H9 (cell line): ENCODE data around the gene PACSIN2. TPM values are rescaled to one million over a fixed set of nuclear protein-coding genes. Genes with fewer than 3 reads are reported as not detected.

Experiments
- DNase-seq: peaks from one replicate; pipeline ENCODE4 v3.0.0-alpha.2; 2017
- H2AFZ ChIP-seq: one replicate; pipeline ENCODE4 v1.6.1; 2013; ENCODE audit warnings: mild to moderate bottlenecking, low read length, control low read depth, moderate library complexity
- H2AK5ac ChIP-seq: 2 replicates; pipeline ENCODE4 v1.6.1; 2013; ENCODE audit warnings: low read length, control low read depth, mixed read lengths; ENCODE audit not compliant: insufficient read length
- H2BK120ac ChIP-seq: one replicate; pipeline ENCODE4 v1.6.1; 2013; ENCODE audit warnings: low read depth, mild to moderate bottlenecking, low read length, control low read depth, inconsistent platforms; ENCODE audit not compliant: poor library complexity, severe bottlenecking
- H2BK12ac ChIP-seq: 2 replicates; pipeline ENCODE4 v1.6.1; 2013; ENCODE audit warnings: low read length, control low read depth, mixed read lengths, low read depth; ENCODE audit not compliant: insufficient read length
- H2BK15ac ChIP-seq: 2 replicates; pipeline ENCODE4 v1.6.1; 2013; ENCODE audit warnings: low read depth, low read length, control low read depth
- H2BK20ac ChIP-seq: one replicate; pipeline ENCODE4 v1.6.1; 2013; ENCODE audit warnings: low read depth, mild to moderate bottlenecking, low read length, control low read depth, inconsistent platforms; ENCODE audit not compliant: poor library complexity, severe bottlenecking
- H2BK5ac ChIP-seq: 2 replicates; pipeline ENCODE4 v1.6.1; 2013; ENCODE audit warnings: low read length, control low read depth, mixed read lengths; ENCODE audit not compliant: insufficient read length
- H3K14ac ChIP-seq: 2 replicates; pipeline ENCODE4 v1.6.1; 2013; ENCODE audit warnings: low read length, control low read depth; ENCODE audit not compliant: insufficient read depth
- H3K18ac ChIP-seq: 2 replicates; pipeline ENCODE4 v1.6.1; 2013; ENCODE audit warnings: low read depth, mild to moderate bottlenecking, mixed read lengths, low read length, control low read depth; ENCODE audit not compliant: insufficient read length
- H3K23ac ChIP-seq: 2 replicates; pipeline ENCODE4 v1.6.1; 2013; ENCODE audit warnings: low read length, control low read depth, mixed read lengths, low read depth; ENCODE audit not compliant: insufficient read length
- H3K23me2 ChIP-seq: 2 replicates; pipeline ENCODE4 v1.6.1; 2013; ENCODE audit warnings: low read depth, mild to moderate bottlenecking, mixed read lengths, low read length, control low read depth; ENCODE audit not compliant: insufficient read length, poor library complexity, severe bottlenecking
- H3K27ac ChIP-seq: 2 replicates; pipeline ENCODE4 v1.5.1; 2013; ENCODE audit warnings: low read length, control low read depth, mixed read lengths, low read depth; ENCODE audit not compliant: insufficient read length
- H3K27me3 ChIP-seq: 2 replicates; pipeline ENCODE4 v1.6.1; 2013; ENCODE audit warnings: low read length, control low read depth, inconsistent platforms; ENCODE audit not compliant: insufficient read depth
- H3K4ac ChIP-seq: 2 replicates; pipeline ENCODE4 v1.6.1; 2013; ENCODE audit warnings: low read depth, mild to moderate bottlenecking, control low read depth, inconsistent platforms, low read length, moderate library complexity
- H3K4me1 ChIP-seq: 2 replicates; pipeline ENCODE4 v1.6.1; 2013; ENCODE audit warnings: low read length, control low read depth, inconsistent platforms; ENCODE audit not compliant: insufficient read depth
- H3K4me2 ChIP-seq: 2 replicates; pipeline ENCODE4 v1.6.1; 2013; ENCODE audit warnings: low read length, control low read depth, mixed read lengths; ENCODE audit not compliant: insufficient read length, insufficient read depth
- H3K56ac ChIP-seq: 2 replicates; pipeline ENCODE4 v1.6.1; 2013; ENCODE audit warnings: low read depth, mild to moderate bottlenecking, mixed read lengths, low read length, control low read depth; ENCODE audit not compliant: insufficient read length
- H3K79me1 ChIP-seq: 2 replicates; pipeline ENCODE4 v1.6.1; 2013; ENCODE audit warnings: low read depth, mild to moderate bottlenecking, moderate library complexity, low read length, control low read depth, inconsistent platforms; ENCODE audit not compliant: insufficient read depth, poor library complexity, severe bottlenecking
- H3K79me2 ChIP-seq: 2 replicates; pipeline ENCODE4 v1.6.1; 2013; ENCODE audit warnings: low read length, control low read depth, inconsistent platforms; ENCODE audit not compliant: insufficient read depth
- H3K9ac ChIP-seq: 2 replicates; pipeline ENCODE4 v1.6.1; 2013; ENCODE audit warnings: low read length, control low read depth, mixed read lengths; ENCODE audit not compliant: insufficient read length; ENCODE audit errors: extremely low read depth
- H3K9me3 ChIP-seq: one replicate; pipeline ENCODE4 v1.6.1; 2013; ENCODE audit warnings: low read depth, low read length, inconsistent platforms; ENCODE audit not compliant: control insufficient read depth
- H3T11ph ChIP-seq: one replicate; pipeline ENCODE4 v1.6.1; 2013; ENCODE audit warnings: mild to moderate bottlenecking, low read length, control low read depth, inconsistent platforms
- H4K20me1 ChIP-seq: one replicate; pipeline ENCODE4 v1.6.1; 2013; ENCODE audit not compliant: control insufficient read depth, insufficient read length, insufficient read depth
- H4K5ac ChIP-seq: 2 replicates; pipeline ENCODE4 v1.6.1; 2013; ENCODE audit warnings: low read depth, mild to moderate bottlenecking, mixed read lengths, low read length, control low read depth; ENCODE audit not compliant: insufficient read length
- H4K8ac ChIP-seq: replicated peaks from 2 replicates; pipeline ENCODE4 v1.6.1; 2013; ENCODE audit warnings: low read length, control low read depth, mixed read lengths, low read depth; ENCODE audit not compliant: insufficient read length
- H4K91ac ChIP-seq: 2 replicates; pipeline ENCODE4 v1.6.1; 2013; ENCODE audit warnings: low read depth, mild to moderate bottlenecking, moderate library complexity, mixed read lengths, low read length, control low read depth; ENCODE audit not compliant: insufficient read length
- H3K27ac Mint-ChIP-seq, 3 experiments: 2 replicates in 2 of 3; 3 replicates in 1 of 3; pipeline ENCODE4 v1.8.0; 2020 to 2021; ENCODE audit warnings: mixed read lengths in 3 of 3, mild to moderate bottlenecking in 1 of 3, moderate library complexity in 1 of 3
- H3K27me3 Mint-ChIP-seq: 2 replicates; pipeline ENCODE4 v1.8.0; 2021; ENCODE audit warnings: low read depth, mild to moderate bottlenecking, moderate library complexity, mixed read lengths
- H3K36me3 Mint-ChIP-seq, 3 experiments: 2 replicates in 2 of 3; 3 replicates in 1 of 3; pipeline ENCODE4 v1.8.0; 2020 to 2021; ENCODE audit warnings: low read depth in 3 of 3, mixed read lengths in 3 of 3; ENCODE audit not compliant: insufficient read depth in 1 of 3
- H3K4me1 Mint-ChIP-seq, 2 experiments: 2 replicates each; pipeline ENCODE4 v1.8.0; 2020; ENCODE audit warnings: mixed read lengths in 2 of 2
- H3K4me3 Mint-ChIP-seq, 2 experiments: 2 replicates in 1 of 2; 3 replicates in 1 of 2; pipeline ENCODE4 v1.8.0; 2020 to 2021; ENCODE audit warnings: mild to moderate bottlenecking in 2 of 2, mixed read lengths in 2 of 2, moderate library complexity in 1 of 2
- H3K9me3 Mint-ChIP-seq, 2 experiments: 2 replicates in 1 of 2; 3 replicates in 1 of 2; pipeline ENCODE4 v1.8.0; 2020; ENCODE audit warnings: mild to moderate bottlenecking in 2 of 2, mixed read lengths in 2 of 2, moderate library complexity in 1 of 2
- WGBS: extraction: QIAGEN DNeasy Blood & Tissue Kit; methylation state at CpG from one replicate; pipeline ENCODE4 v1.1.7; 2013; ENCODE audit warnings: missing lambda C conversion rate, low lambda C conversion rate, mixed read lengths; ENCODE audit not compliant: insufficient read length; ENCODE audit errors: extremely low coverage; 5-methylcytosine and 5-hydroxymethylcytosine counted together
- total RNA-seq: library from RNA; stranded (reverse); gene quantifications from 2 replicates; pipeline ENCODE4 v1.2.1, GENCODE V29; 2021
- TF ChIP-seq, protein P1 (sequence below): fragments of 200-600 bp; sonication (generic); conservative IDR thresholded peaks from 3 replicates; pipeline ENCODE4 v1.8.0; 2021; ENCODE audit warnings: antibody characterized with exemption, mild to moderate bottlenecking

Gene PACSIN2
- total RNA-seq, 1 experiment from 2014 or later, result 62.3 TPM

DNA sequence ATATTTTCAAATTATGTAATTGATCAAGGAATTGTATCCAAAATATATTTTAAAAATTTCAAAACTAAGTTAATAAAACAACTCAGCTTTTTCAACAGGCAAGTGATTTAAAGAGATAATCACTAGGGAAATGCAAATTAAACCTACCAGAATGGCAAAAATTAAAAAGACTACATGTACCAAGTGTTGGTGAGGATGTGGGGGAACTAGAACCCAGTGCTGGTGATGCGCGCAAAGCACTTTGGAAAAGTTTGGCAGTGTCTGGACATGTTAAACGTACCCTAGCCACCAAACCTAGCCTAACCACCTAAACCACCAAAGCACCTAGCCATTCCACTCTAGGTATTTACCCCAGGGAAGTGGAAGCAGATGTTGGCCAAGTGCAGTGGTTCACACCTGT is 22.9 kb downstream of the PACSIN2 start:
- H3K79me2 ChIP-seq, result peaks cover 27% of the 10 kb centered on the region; the same call in 1 of the 2 replicates
- no peak overlapping the region for H3T11ph ChIP-seq
- H3K18ac ChIP-seq, result no peak overlapping the region
- H3K4me1 ChIP-seq, result peaks cover 9% of the 10 kb centered on the region
- Mint-ChIP-seq H3K27me3 (no peaks in the 10 kb centered on the region), H3K4me1 (peaks cover 24 to 30% of the 10 kb centered on the region in 2 experiments), H3K4me3 (no peak overlapping the region), H3K9me3 (no peaks in the 10 kb centered on the region; a peak in 1 of 5 replicates), H3K27ac (no peak overlapping the region), H3K36me3 (peaks cover 0 to 13% (median 3%) of the 10 kb centered on the region in 3 experiments; a peak in 5 of 7 replicates)
- H3K23ac ChIP-seq, result no peak overlapping the region
- no peaks in the 10 kb centered on the region for H3K9me3 ChIP-seq
- no peak overlapping the region for H4K8ac ChIP-seq
- H2AK5ac ChIP-seq, result no peak overlapping the region
- no peak overlapping the region for H2AFZ ChIP-seq
- no peak overlapping the region for H2BK120ac ChIP-seq
- H3K9ac ChIP-seq, result no peak overlapping the region
- H3K27ac ChIP-seq, result no peak overlapping the region
- peaks cover 5% of the 10 kb centered on the region for H3K79me1 ChIP-seq
- no peak overlapping the region for H3K4me2 ChIP-seq
- no peak overlapping the region for H2BK5ac ChIP-seq
- H2BK15ac ChIP-seq, result no peak overlapping the region
- H4K91ac ChIP-seq, result no peak overlapping the region
- no peak overlapping the region for H4K5ac ChIP-seq
- no peaks in the 10 kb centered on the region for H4K20me1 ChIP-seq
- TF ChIP-seq, protein P1, sequence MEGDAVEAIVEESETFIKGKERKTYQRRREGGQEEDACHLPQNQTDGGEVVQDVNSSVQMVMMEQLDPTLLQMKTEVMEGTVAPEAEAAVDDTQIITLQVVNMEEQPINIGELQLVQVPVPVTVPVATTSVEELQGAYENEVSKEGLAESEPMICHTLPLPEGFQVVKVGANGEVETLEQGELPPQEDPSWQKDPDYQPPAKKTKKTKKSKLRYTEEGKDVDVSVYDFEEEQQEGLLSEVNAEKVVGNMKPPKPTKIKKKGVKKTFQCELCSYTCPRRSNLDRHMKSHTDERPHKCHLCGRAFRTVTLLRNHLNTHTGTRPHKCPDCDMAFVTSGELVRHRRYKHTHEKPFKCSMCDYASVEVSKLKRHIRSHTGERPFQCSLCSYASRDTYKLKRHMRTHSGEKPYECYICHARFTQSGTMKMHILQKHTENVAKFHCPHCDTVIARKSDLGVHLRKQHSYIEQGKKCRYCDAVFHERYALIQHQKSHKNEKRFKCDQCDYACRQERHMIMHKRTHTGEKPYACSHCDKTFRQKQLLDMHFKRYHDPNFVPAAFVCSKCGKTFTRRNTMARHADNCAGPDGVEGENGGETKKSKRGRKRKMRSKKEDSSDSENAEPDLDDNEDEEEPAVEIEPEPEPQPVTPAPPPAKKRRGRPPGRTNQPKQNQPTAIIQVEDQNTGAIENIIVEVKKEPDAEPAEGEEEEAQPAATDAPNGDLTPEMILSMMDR, result no peak
- no peak overlapping the region for H2BK20ac ChIP-seq
- WGBS, result no CpG with 5 or more reads among the region's 3 CpGs
- no peak for DNase-seq
- no peaks in the 10 kb centered on the region for H3K23me2 ChIP-seq
- no peak overlapping the region for H3K56ac ChIP-seq
- no peaks in the 10 kb centered on the region for H3K27me3 ChIP-seq
- no peak overlapping the region for H3K14ac ChIP-seq
- H2BK12ac ChIP-seq, result no peak overlapping the region
- H3K4ac ChIP-seq, result no peak overlapping the region
